Measurements from ENCODE around the gene C2orf68.
"Not testable (repeated sequence)": the region's sequence is repeated elsewhere in the genome, so short reads cannot be mapped to it uniquely, and the experiment has no call there.

The C2orf68 gene, protein sequence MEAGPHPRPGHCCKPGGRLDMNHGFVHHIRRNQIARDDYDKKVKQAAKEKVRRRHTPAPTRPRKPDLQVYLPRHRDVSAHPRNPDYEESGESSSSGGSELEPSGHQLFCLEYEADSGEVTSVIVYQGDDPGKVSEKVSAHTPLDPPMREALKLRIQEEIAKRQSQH

DNA sequence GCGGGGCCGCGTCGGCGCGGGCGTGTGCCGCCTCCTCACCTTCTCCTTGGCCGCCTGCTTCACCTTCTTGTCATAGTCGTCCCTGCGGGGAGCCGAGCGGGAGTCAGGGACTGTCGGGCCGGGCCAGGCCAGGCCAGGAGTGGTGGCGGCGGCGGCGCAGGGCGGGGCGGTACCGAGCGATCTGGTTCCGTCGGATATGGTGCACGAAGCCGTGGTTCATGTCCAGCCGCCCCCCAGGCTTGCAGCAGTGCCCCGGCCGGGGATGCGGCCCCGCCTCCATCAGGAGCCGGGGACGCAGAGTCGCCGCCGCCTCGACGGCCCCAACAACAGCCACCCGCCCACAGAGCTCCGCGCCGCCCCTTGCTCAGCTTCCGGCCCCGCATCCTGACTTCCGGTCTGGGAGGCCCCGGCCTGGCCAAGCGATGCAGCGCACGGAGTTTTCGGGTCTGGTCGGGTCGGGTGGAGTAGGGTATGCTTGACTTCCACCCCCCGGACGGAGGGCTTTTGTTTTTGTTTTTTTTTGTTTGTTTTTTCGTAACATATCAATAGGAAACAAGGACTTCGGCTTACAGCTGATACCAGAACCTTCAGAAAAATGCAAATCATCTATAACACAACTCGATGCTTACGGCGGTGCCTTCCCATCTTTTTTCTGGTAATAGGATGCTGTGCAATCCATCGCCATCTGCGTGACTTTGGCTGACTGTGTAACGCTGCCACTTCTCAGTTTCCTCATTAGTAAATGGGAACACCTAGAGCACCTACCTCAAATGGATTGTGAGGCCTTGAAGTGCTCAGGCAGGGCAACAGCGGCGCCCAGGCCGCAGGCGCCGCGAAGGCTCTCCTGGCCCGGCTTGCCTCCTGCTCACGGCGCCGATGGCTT, at the start of gene C2orf68:
TSS of gene C2orf68 (minus strand) at position 362 of the 883 bp plus-strand sequence. CDS start at position 280, 82 bp downstream.
- peak; percentile 74 for DNase-seq (ENCODE audit: low read depth)

DNA sequence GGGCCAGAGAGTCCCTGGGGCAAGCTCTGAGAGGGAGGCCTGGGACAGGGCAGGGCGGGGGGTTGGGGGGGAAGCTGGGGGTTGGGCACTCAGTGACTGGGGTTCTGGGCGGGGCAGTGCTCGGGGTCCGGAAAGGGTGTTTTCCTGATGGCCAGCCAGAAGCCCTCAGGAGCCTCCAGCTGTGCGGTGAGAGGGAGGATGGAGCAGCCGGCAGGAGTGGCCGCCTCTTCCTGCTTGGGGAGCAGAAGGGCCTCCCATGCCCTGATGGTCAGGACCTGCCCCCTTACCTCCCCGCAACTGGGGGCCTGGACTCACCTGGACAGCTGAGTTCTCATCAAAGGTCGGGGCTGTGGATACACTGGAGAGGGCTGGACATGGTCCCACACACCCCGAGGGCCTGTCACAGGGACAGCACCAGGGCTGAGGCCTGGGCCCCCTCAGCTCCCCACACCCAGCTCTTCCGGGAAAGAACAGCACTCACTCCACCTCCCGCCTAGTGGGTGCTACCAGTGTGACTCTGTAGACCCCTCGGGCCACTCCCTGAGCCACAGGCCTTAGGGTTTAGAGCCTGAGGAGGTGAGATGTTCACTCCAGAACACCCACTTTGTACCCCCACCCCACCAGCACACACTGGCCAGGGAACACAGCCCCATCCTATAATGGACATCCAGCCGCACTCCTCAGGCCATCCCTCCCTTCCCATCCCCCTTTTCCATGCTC, 49.4 kb upstream of the C2orf68 start:
- no peak for DNase-seq (ENCODE audit: low read depth)

DNA sequence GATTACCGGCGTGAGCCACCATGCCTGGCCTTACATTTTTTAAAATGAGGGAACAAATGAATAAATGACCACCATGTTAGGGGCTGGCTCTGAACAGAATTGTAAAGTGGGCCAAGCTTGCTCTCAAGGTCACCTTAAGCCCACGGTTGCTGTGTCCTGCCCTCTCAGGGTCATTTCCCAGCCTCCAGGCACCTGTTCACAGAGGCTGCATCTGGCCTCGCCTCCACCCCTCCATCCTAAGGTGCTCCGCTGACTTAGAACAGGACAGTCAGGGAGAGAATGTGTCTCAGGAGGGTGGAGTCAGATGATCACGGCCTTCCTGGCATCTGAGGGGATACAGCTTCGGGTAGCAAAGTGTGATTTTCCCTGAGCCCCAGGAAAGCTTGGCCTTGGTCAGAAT, 48.9 kb upstream of the C2orf68 start:
- no peak for DNase-seq (ENCODE audit: low read depth)

DNA sequence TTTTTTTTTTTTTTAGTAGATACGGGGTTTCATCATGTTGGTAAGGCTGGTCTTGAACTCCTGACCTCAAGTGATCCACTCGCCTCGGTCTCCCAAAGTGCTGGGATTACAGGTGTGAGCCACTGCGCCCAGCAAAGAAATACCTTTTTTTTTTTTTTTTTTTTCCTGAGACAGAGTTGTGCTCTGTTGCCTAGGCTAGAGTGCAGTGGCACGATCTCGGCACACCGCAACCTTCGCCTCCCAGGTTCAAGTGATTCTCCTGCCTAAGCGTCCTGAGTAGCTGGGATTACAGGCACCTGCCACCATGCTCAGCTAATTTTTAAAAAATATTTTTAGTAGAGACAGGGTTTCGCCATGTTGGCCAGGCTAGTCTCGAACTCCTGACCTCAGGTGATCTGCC, 48.4 kb upstream of the C2orf68 start:
- DNase-seq (ENCODE audit: low read depth), result not testable (repeated sequence)

DNA sequence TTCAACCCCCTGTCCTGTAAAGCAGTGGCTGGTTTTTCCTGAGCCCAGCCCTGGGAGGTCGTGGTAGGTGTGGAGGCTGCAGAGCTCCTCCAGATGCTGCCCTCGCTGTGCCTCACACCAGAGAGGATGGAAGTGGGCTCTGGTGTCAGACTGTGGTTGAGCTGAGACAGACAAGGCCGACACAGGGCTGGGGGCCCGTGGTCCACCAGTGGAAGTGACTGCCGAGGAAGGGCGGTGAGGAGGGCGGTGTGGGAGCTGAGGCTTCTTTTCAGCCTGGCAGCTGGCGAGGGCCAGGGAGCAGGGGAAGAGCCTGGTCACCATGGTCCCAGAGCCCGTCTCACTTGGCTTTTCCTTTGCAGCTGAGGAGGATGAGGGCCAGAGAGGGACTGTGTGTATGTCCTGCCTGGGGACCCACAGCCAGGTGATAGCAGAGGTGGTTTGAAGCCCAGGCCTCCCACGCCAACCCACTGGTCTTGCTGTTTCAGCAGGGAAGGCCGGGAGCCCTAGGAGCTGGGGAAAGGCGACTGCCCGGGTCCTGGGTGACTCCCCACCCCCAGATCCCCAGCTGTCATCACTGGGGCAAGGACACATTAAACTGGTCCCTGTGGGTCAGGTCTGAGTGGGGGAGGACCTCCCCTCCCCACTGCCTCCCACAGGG, 47.6 kb upstream of the C2orf68 start:
- DNase-seq (ENCODE audit: low read depth), result no peak

DNA sequence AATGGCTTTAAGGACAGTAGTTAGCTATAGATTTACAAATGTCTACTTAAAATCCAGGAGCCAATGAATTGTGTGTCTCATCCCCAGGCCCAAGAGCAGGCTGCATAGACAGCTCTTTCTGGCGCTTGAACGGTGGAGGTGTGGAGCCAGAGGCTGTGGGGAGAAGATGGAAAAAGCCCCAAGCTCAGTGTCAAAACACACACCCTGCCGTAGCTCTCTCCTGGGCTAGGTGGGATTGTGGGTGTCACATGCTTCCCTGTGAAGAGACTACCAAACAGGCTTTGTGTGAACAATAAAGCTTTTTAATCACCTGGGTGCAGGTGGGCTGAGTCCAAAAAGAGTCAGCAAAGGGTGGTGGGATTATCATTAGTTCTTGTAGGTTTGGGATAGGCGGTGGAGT, 45.5 kb upstream of the C2orf68 start:
- DNase-seq (ENCODE audit: low read depth), result not testable (repeated sequence)

DNA sequence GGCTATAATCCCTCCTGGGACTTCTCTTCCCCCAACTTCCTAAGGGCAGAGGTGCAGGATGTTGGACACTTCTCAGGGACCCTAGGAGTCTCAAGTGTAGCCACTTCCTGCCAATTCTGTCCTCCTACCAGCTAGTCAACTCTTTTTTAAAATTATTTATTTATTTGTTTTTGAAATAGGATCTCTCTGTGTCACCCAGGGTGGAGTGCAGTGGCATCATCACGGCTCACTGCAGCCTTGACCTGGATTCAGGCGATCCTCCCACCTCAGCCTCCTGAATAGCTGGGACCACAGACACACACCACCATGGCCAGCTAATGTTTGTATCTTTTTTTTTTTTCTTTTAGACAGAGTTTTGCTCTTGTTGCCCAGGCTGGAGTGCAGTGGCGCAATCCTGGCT, 44.6 kb upstream of the C2orf68 start:
- DNase-seq (ENCODE audit: low read depth), result no peak

DNA sequence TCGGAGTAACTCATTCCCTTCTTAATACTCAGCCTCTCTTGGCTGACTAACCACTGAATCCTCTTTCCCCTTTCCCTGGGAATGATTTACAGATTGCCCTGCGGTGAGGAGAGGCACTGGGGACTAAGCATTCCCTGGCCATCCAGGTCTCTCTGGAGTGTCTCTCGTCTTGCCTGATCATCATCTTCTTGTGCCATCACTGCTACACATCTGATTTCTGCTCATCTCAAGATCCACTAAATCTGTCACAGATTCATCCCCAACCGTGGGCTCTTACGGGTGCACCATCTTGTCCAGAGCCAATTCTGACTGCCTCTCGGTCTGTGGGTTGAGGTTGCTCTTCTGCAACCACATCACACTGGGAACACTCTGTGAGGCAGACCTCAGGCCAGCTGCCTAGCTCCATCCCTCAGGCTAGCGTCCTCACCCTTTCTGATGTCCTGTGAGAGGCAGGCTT, 44.1 kb upstream of the C2orf68 start:
- DNase-seq (ENCODE audit: low read depth), result peak; percentile 78

DNA sequence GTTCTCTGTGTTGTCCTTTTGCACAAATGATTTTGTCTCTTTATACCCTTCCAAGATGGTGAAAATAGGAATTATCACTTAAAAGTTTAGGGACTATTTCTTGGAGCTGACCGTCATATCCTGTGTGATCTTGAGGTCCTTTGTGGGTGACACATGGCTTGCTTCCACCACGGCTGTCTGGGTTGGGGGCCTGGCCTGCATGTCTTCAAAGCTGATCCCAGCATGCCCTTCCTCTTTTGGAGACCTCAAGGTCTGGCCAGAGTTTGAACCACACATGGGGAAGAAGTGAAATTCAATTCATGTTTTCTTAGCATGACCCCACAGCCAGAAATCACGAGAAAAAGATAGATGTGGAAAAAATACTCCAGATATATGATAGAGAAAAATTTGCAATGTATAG, 42.1 kb upstream of the C2orf68 start:
- no peak for DNase-seq (ENCODE audit: low read depth)

DNA sequence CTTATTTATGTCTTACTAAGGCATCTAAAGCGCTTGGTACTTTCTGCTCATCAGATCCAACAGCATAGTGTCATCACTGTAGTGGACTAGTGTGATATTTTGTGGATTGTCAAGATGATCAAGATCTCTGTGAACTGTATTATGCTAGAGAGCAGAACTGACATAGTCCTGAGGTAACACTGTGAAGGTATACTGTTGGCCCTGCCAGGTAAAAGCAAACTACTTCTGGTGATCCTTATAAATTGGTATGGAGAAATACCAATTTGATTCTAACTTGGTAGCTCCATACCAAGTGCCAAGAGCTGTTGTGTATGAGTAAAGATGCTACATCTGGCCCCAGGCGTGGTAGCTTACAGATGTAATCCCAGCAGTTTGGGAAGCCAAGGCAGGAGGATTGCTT, 40.2 kb upstream of the C2orf68 start:
- no peak for DNase-seq (ENCODE audit: low read depth)

DNA sequence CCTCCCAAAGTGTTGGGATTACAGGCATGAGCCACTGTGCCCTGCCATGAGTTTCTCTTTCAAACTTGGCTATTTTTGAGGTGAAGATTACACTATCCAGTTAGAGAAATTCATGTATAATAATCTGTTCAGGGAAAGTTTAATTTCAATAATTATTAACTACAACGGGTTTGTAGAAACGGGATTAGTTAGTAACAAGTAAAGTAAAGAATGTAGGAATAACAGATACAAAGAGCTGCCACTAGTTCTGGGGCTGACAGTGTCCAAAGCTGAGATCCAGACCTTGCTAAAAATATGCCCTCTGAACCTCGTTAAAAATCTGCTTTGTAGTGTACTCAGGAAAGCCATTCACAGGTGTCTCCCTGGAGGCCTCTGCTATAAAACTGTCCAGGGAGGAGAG, 39.2 kb upstream of the C2orf68 start:
- DNase-seq (ENCODE audit: low read depth), result no peak

DNA sequence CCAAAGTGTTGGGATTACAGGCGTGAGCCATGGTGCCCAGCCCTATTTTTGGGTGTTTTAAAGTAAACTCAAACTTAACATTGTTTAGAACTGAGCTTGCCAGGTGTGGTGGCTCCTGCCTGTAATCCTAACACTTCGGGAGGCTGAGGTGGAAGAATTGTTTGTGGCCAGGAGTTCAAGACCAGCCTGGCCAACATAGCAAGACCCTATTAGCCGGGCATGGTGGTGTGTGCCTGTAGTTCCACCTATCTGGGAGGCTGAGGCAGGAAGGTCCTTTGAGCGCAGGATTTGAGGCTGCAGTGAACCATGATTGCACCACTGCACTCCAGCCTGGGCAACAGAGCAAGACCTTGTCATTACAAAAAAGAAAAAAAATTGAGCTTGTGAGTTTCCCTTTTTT, 38.6 kb upstream of the C2orf68 start:
- no peak for DNase-seq (ENCODE audit: low read depth)

DNA sequence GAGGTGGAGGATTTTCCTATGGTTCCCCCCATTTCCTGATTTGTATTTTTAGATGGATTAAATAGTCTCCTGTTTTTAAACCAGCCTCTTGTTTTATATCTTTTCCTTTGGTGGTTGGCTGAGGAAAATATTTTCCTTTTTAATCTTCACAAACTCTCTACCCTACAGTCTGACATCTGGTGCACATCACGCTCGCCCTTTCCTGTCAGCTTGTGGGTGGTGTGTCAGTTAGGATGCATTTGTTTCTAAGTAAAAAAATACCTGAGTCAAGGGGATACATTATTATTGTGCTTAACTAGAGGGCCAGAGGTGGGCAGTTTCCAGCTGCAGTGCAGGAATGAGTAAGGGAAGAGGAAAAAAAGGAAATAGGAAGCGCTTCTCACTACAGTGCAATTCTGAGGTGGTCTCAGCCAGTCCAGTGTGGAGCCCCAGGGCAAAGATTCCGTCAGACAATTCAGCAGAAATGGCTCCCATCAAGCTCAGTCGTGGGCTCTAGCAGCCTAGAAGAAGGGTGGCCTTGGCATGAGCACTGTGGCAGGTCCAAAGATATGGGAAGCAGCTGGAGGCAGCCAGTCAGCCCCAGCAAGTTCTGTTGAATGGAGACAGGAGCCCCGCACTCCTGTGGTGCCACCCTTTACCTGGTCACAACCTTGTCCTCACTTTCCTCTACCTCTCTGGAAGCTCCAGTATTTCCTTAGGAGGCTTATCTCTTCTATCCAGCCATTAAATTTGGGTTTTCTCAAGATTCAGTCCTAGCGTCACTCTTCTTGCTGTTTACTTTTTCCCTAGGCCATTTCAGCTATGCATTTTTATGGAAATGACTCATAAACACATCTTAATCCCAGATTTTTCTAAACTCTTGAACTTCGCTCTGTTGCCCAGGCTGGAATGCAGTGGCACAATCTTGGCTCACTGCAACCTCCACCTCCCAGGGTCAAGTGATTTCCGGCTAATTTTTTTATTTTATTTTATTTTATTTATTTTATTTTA, 37.6 kb upstream of the C2orf68 start:
- peak; percentile 47 for DNase-seq (ENCODE audit: low read depth)

DNA sequence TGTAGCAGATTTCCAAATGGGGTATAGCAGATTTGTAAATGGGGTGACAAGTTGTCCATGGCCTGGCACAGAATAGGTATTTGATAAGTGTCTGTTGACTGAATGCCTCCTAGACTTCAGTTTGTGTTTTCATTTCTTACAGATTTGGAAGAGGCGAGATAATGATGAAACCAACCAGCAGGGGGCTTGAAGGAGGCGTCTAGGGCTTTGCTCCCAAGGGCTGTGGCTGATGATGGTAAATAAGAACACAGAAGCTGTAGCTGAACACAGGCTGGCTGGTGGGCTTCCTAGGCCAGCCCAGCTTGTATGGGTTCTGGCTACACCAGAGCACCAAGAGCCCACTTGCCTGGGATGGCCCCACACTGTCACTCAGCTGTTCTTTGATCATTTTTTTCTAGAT, 36.8 kb upstream of the C2orf68 start:
- peak; percentile 25 for DNase-seq (ENCODE audit: low read depth)

DNA sequence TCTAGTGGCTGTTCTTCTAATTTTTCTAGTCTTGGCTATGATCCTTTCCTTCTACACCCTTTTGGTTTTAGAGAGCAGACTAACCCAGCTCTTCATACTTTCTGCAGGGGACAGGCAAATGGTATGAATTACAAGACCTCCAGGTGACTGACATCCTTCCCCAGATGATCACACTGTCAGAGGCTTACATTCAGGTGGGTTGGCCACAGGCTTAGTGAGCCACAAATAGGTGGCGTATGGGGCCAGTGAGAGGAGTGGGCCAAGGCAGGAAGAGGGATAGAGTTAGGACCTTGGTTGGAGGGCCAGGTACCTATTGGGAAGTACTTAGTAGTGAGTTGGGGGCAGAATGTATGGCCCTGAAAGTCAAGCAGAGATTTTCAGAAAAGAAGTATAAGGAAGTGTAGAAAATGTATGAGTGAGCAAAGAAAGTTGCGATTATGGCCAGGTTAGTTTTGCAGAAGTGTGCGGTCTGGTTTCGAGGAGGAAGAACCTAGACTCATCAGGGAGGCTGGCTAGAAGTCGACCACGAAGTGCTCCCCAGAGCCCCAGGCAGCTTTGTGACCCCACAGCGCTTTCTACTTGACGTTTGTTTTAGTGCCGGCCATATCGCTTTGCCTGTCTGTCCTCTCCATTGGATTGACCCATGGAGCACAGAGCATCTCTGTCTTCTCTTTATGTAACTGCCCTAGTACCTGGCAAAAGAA, 36.1 kb upstream of the C2orf68 start:
- no peak for DNase-seq (ENCODE audit: low read depth)

DNA sequence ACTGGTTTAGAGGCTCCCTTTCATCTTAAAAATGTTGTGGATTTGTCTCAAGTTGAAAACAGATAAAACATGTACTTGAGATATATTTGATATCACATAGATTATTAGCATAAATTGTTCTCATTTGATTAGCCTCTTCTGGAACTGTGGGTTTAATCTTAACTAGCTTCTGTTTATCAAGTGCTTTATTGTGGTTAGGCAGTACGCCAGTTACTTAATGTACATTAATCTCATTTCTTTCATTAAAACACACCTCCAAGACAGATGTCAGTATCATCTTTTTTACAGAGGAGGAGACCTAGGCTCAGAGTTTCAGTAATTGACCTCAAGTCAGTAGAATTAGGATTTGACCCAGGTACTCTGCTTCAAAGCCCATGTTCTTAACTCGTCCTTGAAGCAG, 34.3 kb upstream of the C2orf68 start:
- DNase-seq (ENCODE audit: low read depth), result no peak

DNA sequence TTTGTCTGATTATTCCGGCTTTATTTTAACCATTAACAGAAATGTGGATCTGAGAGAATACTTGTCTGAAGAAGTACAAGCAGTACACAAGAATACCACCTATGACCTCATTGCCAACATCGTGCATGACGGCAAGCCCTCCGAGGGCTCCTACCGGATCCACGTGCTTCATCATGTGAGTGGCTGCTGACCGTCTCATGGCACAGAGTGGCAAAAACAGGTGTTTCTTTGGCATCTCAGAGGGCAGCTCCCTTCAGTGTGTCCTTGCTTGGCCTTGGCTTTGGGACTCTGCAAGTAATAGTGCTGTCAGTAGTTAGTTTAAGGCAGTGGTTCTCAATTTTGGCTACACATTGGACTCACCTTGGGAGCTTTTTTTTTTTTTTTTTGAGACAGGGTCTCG, 33.0 kb upstream of the C2orf68 start:
- no peak for DNase-seq (ENCODE audit: low read depth)

DNA sequence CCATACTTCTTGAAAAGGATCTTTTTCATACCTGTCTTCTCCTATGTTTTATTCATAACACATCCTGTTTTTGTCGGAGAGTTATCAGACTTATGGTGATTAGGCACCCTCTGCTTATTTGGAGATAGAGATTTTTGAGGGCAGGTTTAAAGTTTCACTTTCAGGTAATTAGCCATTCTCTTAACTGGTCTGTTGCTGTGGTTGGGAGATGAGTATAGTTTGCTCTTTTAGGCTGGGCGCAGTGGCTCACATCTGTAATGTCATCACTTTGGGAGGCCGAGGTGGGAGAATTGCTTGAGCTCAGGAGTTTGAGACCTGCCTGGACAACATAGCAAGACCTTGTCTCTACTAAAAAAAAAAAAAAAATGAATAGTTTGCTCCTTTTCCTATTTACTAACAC, 30.9 kb upstream of the C2orf68 start:
- no peak for DNase-seq (ENCODE audit: low read depth)

DNA sequence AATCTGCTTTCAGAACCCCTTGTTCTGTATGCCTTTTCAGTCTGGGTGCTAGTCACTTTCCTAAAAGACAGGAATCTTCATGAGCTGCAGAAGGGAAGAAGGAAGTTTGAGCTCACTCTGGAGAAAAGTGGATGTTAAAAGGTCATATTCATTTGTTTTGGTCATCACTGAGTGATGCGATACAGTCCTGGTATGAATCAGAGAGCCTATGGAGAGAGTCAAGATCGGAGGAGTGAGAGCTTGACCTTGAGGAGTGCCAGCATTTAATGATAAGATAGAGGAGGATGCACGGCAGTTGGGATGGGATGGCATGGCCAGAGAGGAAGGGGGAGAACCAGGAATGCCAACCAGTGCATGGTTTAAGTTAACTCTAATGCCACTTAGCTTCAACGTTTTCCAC, 23.8 kb upstream of the C2orf68 start:
- DNase-seq (ENCODE audit: low read depth), result no peak

DNA sequence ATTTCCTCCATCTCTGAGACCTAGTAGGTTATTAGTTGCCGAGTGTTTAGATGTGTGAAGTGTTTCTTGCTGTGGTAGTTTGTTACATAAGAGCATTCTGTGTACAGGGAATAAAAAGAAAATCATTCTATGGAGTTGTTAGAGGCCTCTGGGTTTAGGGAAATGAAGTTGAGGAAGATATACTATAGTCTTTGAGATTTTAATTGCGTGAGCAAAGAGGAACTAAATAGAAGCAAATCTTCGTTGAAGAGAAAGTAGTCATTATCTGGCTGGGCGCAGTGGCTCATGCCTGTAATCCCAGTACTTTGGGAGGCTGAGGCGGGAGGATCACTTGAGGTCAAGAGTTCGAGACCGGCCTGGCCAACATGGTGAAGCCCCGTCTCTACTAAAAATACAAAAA, 23.1 kb upstream of the C2orf68 start:
- no peak for DNase-seq (ENCODE audit: low read depth)

DNA sequence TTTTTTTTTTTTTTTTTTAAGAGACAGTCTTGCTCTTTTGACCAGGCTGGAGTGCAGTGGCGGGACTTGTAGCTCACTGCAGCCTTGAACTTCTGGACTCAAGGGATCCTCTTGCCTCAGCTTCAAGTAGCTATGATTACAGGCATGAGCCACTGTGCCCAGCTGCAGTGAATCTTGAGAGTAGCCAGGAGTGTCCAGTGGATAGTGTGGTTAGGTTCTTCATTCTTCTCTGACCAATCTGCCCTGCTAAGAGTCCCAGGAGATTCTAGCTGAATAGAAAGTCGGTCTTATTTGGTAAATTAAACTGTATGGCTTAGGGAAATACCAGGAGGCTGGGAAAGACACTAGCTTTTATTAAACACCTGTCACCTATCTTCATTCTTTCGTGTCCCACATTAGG, 19.4 kb upstream of the C2orf68 start:
- DNase-seq (ENCODE audit: low read depth), result no peak

All from stromal cell of bone marrow (primary cell).